ENCODE measurements around the gene RAD50. TPM values are rescaled to one million over a fixed set of nuclear protein-coding genes. Genes with fewer than 3 reads are reported as not detected.
"Not testable (repeated sequence)": the region's sequence is repeated elsewhere in the genome, so short reads cannot be mapped to it uniquely, and the experiment has no call there.

The RAD50 gene
- total RNA-seq, 1 experiment from 2014 or later: 11.4 TPM

DNA sequence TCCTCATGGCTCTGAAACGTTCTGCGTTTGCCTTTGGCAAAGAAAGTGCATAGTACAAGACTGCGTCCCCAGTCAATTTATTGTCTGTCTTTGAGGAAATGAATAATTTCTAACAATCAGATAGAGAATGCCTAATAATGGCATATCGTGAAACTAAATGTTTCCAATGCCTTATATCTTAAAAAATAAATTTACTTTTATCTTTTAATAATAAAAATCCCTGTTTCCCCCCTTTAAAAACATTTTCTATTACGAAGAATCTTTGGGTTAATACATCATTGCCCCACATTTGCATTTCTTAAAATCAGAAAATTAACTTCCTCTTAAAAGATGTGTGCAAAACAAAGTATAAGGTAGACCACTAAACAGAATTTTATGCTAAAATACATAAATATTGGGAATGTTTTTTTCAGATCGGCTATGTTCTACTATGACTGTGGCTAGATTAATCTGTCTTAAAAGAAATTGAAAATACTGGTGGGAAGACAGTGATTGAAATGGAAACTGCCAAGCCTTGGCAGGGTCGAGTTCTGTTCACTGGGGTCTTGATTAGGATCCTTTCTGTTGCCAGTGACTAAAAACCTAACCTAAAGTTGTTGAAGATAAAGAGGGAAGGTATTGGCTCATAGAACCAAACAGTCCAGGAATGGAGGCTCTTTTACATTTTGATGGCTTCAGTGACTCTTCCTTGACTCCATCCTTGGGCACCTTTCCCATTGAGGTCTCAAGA is 13.1 kb upstream of the RAD50 start, which contains the start of gene IL5:
TSS of gene IL5 (minus strand) at position 51 of the 730 bp plus-strand sequence. CDS start at position 7, 44 bp downstream.
- no peaks in the 10 kb centered on the region for H3K27me3 ChIP-seq (ENCODE audit: control insufficient read depth, insufficient read depth, low read length)
- no peaks in the 10 kb centered on the region for H3K36me3 ChIP-seq (replicated peaks; ENCODE audit: control insufficient read depth, insufficient read depth, low read length)
- DNase-seq: no peak
- no peak within 1 kb of the TSS for H3K4me3 ChIP-seq (ENCODE audit: insufficient read depth, low read depth, low read length)

DNA sequence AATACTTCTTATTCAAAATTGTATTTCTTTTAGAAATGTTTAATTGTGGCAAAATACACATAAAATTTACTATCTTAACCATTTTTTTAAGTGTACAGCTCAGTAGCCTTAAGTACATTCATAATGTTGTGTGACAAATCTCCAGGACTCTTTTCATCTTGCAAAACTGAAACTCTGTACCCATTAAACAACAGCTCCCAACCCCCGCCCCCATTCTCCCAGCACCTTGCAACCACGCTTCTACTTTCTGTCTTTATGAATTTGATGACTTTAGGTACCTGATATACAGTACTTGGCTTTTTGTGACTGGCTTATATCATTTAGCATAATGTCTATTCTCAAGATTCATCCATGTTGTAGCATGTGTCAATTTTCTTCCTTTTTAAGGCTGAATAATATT is 10.7 kb upstream of the RAD50 start:
- no peak for DNase-seq
- Histone ChIP-seq H3K36me3 (replicated peaks; ENCODE audit: control insufficient read depth, insufficient read depth, low read length) (no peaks in the 10 kb centered on the region), H3K27me3 (ENCODE audit: control insufficient read depth, insufficient read depth, low read length) (no peaks in the 10 kb centered on the region), H3K4me3 (ENCODE audit: insufficient read depth, low read depth, low read length) (no peak overlapping the region)

DNA sequence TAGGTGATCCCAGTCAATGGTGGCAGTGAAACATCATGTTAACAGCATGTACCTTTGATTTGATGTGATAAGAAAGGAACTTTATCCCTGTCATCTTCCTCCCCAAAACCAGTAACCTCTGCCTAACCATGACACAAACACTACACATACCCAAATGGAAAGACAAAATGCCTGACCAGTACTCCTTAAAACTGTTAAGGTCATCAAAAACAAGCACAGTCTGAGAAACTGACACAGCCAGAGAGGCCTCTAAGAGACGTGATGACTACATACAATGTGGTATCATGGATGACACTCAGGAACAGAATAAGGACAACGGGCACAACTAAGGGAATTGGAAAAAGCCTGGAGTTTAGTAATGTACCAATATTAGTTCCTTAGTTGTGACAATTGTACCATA is 9.5 kb upstream of the RAD50 start:
- Histone ChIP-seq H3K27me3 (ENCODE audit: control insufficient read depth, insufficient read depth, low read length) (no peaks in the 10 kb centered on the region), H3K36me3 (replicated peaks; ENCODE audit: control insufficient read depth, insufficient read depth, low read length) (no peaks in the 10 kb centered on the region), H3K4me3 (ENCODE audit: insufficient read depth, low read depth, low read length) (no peak overlapping the region)
- DNase-seq: no peak

DNA sequence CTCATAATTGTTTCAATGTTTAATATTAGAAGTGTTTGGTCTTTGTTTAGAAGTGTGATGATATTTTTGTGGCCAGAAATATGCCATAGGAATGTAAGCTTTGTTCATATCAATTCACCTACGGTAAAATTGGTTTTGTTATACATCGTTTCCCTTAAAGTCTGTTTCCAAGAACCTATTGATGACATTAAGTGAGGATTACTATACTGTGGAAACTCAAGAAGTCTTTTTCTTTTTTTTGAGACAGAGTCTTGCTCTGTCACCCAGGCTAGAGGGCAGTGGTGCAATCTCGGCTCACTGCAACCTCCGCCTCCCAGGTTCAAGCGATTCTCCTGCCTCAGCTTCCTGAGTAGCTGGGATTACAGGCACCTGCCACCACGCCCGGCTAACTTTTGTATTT is 7.9 kb upstream of the RAD50 start:
- not testable (repeated sequence) for H3K4me3 ChIP-seq (ENCODE audit: insufficient read depth, low read depth, low read length); DNase-seq; H3K36me3 ChIP-seq (replicated peaks; ENCODE audit: control insufficient read depth, insufficient read depth, low read length); H3K27me3 ChIP-seq (ENCODE audit: control insufficient read depth, insufficient read depth, low read length)

DNA sequence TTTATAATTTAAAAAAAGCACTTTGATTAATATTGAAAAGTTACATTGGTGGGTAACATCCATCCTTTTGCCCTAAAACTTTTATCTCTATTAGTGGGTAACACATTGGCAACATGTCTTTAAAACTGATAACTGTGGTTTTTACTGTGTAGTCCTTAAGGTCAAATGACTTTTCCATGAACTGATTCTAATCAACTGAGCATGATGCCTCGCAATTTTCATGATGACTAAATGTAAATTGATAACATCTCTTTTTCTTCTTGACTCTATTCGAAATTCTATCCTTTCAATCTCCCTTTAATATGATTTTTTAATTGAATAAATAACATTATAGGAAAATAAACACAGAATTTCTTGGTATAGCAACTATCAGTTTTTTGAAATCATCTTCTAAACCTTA is 7.2 kb upstream of the RAD50 start:
- H3K4me3 ChIP-seq (ENCODE audit: insufficient read depth, low read depth, low read length): no peak overlapping the region
- no peaks in the 10 kb centered on the region for H3K36me3 ChIP-seq (replicated peaks; ENCODE audit: control insufficient read depth, insufficient read depth, low read length)
- no peaks in the 10 kb centered on the region for H3K27me3 ChIP-seq (ENCODE audit: control insufficient read depth, insufficient read depth, low read length)
- DNase-seq: no peak

DNA sequence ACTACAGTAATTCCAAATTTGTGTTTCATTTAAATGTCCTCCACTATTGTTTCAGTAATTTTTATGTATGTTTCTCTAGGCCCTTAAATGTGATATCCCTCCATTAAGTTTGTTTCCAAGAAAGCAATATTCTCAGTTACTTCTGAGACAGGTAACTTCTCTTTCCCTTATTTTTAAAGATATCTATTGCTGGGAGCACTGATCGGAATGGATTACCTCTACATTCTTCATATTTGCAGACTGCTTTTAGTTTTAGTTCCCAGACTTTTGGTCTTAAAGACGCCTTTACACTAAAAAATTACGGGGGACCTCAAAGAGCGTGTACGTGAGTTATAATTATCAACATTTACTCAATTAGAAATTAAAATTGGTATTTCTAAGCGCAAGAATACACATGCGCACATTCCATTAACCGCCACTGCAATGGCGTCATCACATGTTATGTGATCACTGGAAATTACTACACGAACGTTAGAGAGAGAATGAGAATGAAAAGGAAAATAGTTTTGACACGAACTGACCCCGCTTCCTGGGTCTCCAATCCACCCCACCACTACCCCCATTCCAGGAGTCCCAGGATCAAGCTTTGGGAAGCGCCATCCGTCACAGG is 519 bp upstream of the RAD50 start:
- no peak for DNase-seq
- H3K27me3 ChIP-seq (ENCODE audit: control insufficient read depth, insufficient read depth, low read length): no peaks in the 10 kb centered on the region
- no peaks in the 10 kb centered on the region for H3K36me3 ChIP-seq (replicated peaks; ENCODE audit: control insufficient read depth, insufficient read depth, low read length)
- peak overlapping the region; percentile 76 for H3K4me3 ChIP-seq (ENCODE audit: insufficient read depth, low read depth, low read length)

DNA sequence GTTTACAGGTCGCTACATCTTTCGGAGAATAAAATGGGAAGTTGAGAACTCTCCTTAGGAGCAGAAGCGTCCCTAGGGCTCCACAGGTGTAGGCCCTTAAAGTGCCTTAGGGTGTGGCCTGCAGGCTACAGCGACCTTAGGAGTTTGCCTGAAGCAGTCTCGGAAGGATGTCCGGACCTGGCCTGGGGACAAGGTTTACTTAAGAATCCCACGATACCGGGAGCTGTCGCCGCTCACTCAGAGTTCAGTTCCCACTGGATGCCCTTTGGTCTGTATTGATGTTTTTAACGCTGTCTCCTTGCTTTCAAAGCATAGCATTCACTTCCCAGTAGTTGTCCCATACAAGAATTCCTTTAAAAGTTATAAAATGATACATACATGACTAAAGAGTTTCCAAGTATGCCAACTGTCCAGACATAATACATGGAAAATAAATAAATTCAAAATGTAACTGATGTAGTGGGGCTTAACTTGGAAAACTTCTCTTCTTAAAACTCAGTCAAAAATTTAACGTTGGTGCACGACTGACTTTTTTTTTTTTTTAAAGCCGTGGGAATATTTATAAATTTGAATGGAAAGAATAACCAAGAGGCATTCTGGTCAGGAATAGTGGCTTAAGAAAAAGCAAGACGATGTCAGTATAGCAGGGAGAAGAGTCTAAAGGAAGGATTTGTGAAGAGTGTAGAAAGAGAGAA is 848 bp downstream of the RAD50 start:
- H3K27me3 ChIP-seq (ENCODE audit: control insufficient read depth, insufficient read depth, low read length): no peaks in the 10 kb centered on the region
- H3K4me3 ChIP-seq (ENCODE audit: insufficient read depth, low read depth, low read length): peak overlapping the region; percentile 76
- no peaks in the 10 kb centered on the region for H3K36me3 ChIP-seq (replicated peaks; ENCODE audit: control insufficient read depth, insufficient read depth, low read length)
- DNase-seq: peak; percentile 55

DNA sequence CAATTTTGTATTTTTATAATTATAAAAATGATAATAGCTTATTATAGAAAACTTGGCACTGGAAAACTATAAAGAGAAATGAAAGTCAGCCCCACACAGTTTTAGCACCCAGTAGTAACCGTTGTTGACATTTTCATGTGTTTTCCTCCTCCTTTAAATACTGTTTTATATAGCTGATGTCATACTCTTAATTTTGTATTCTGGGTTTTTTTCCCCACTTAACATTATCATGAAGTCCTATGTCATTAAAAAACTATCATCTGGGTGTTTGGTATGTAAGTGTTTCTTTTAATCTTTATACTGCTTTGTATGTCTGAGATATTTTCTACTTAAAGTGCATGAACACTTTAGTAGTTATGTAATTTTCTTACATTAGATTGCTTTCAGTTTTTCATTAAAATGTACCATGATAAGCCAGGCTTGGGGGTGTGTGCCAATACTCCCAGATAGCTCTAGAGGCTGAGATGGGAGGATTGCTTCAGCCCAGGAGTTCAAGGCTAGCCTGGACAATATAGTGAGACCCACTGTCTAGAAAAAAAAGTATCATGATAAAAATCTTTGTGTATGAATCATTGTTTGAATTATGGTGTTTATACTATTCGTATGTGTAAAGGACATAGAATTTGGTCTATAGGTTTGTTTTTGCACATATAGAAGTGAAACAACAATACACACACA is 2.7 kb downstream of the RAD50 start:
- H3K4me3 ChIP-seq (ENCODE audit: insufficient read depth, low read depth, low read length): no peak overlapping the region
- peaks cover under 1% of the 10 kb centered on the region for H3K36me3 ChIP-seq (replicated peaks; ENCODE audit: control insufficient read depth, insufficient read depth, low read length)
- DNase-seq: no peak
- no peaks in the 10 kb centered on the region for H3K27me3 ChIP-seq (ENCODE audit: control insufficient read depth, insufficient read depth, low read length)

DNA sequence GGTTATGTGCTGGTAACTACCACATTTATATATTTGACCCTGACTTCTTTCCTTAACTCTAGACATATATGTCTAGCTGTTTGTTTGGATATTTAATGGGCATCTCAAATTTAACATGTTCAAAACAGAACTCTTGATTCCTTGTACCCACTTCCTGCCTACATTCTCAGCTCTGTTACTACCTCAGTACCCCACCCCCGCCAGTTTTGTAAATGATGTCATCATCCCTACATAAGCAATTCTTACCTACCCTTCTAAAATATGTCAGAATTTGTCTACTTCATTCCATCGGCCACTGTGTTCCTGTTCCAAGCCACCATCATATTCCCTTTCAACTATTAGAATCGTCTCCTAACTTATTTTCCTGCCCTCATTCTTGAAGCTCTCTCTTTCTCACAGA is 4.8 kb downstream of the RAD50 start:
- DNase-seq: no peak
- H3K36me3 ChIP-seq (replicated peaks; ENCODE audit: control insufficient read depth, insufficient read depth, low read length): peaks cover 5% of the 10 kb centered on the region
- no peak overlapping the region for H3K4me3 ChIP-seq (ENCODE audit: insufficient read depth, low read depth, low read length)
- no peaks in the 10 kb centered on the region for H3K27me3 ChIP-seq (ENCODE audit: control insufficient read depth, insufficient read depth, low read length)

DNA sequence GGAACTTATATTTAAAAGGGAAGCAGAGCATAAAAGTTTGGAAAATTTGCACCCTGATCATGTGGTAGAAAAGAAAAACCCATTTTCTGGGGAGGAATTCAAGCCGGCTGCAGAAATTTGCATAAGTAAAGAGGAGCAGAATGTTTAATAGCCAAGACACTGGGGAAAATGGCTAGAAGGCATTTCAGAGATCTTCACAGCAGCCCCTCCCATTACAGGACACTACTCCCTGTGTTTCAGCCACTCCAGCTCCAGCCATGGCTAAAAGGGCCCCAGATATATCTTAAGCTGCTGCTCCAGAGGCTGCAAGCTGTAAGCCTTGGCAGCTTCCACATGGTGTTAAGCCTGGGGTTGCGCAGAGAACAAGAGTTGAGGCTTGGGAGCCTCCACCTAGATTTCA is 7.8 kb downstream of the RAD50 start:
- not testable (repeated sequence) for H3K36me3 ChIP-seq (replicated peaks; ENCODE audit: control insufficient read depth, insufficient read depth, low read length); H3K4me3 ChIP-seq (ENCODE audit: insufficient read depth, low read depth, low read length); DNase-seq; H3K27me3 ChIP-seq (ENCODE audit: control insufficient read depth, insufficient read depth, low read length)

DNA sequence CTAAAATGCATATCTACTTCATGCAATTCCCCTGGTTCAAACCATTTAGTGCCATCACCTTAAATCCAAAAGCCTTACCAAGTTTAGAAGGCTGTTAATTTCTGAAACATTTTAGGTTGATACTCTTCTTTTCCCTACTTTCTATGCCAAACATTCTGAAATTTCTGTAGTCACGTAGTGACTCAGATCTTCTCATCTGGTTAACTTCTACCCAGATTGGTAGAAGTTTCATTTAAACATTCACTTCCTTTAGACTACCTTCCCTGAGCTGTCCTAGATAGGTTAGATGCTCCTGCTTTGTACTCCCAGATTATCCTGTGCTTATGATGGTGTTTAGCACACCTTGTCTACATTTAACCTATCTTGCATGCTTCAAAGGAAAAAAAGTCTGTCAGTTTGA is 9.9 kb downstream of the RAD50 start:
- Histone ChIP-seq H3K36me3 (replicated peaks; ENCODE audit: control insufficient read depth, insufficient read depth, low read length) (peaks cover 5% of the 10 kb centered on the region), H3K27me3 (ENCODE audit: control insufficient read depth, insufficient read depth, low read length) (no peaks in the 10 kb centered on the region), H3K4me3 (ENCODE audit: insufficient read depth, low read depth, low read length) (no peak overlapping the region)
- no peak for DNase-seq

DNA sequence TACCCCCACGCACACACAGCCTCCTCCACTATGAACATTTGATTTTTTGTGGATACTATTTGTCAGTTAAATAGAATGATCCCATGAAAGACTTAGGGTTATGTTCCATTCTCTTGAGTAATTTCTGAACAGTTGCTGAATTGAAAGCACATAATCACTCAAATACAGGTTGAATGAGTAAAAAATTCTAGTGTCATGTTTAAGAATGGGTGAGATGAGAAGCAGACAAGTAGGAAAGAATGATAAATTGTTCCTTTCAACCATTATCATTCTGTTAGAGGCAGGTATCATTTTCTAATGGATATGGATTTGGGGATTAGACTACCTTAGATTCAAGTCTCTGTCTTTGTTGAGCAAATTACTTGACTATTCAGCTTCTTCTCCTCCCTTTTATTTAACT is 19.3 kb downstream of the RAD50 start:
- peaks cover 3% of the 10 kb centered on the region for H3K36me3 ChIP-seq (replicated peaks; ENCODE audit: control insufficient read depth, insufficient read depth, low read length)
- H3K4me3 ChIP-seq (ENCODE audit: insufficient read depth, low read depth, low read length): no peak overlapping the region
- no peak for DNase-seq
- no peaks in the 10 kb centered on the region for H3K27me3 ChIP-seq (ENCODE audit: control insufficient read depth, insufficient read depth, low read length)

DNA sequence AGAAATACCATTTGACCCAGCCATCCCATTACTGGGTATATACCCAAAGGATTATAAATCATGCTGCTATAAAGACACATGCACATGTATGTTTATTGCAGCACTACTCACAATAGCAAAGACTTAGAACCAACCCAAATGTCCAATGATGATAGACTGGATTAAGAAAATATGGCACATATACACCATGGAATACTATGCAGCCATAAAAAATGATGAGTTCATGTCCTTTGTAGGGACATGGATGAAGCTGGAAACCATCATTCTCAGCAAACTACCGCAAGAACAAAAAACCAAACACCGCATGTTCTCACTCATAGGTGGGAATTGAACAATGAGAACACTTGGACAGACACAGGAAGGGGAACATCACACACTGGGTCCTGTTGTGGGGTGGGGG is 27.8 kb downstream of the RAD50 start:
- H3K27me3 ChIP-seq (ENCODE audit: control insufficient read depth, insufficient read depth, low read length); DNase-seq: not testable (repeated sequence)

DNA sequence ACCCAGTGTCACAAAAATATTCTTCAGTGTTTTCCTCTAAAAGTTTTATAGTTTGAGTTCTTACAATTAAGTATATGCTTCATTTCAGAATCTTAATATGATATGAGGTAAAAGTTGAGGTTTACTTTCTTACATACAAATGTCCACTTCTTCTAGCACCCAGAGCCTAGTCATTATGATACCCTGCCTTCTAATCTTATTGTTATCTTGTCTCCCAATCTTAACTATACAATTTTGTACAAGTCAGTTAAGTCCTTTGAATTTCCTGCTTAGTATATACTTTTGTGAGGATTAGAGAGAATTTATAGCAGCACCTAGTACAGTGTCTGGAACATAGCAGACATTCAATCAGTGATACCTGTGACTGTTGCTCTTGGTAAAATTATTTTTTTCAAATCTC is 29.3 kb downstream of the RAD50 start:
- DNase-seq: no peak
- H3K27me3 ChIP-seq (ENCODE audit: control insufficient read depth, insufficient read depth, low read length): no peaks in the 10 kb centered on the region
- H3K4me3 ChIP-seq (ENCODE audit: insufficient read depth, low read depth, low read length): no peak overlapping the region
- H3K36me3 ChIP-seq (replicated peaks; ENCODE audit: control insufficient read depth, insufficient read depth, low read length): no peaks in the 10 kb centered on the region; the same call in 1 of the 2 replicates

More for the DNA sequence above, 27.8 kb downstream of the RAD50 start:
- not testable (repeated sequence) for H3K36me3 ChIP-seq (replicated peaks; ENCODE audit: control insufficient read depth, insufficient read depth, low read length); H3K4me3 ChIP-seq (ENCODE audit: insufficient read depth, low read depth, low read length)

Measured in H7 (cell line).